HFF-Myc (cell line): ENCODE results near the gene NCCRP1.

Source experiments
- DNase-seq: peaks from one replicate; pipeline ENCODE4 v3.0.0-alpha.2; 2011; ENCODE audit warnings: low read depth; ENCODE audit errors: extremely low read depth
- H3K4me3 ChIP-seq: replicated peaks from 2 replicates; pipeline ENCODE4 v1.5.1; 2011; ENCODE audit warnings: low read depth, mild to moderate bottlenecking, control low read depth, low read length
- TF ChIP-seq, protein P1 (sequence below): IDR thresholded peaks from 2 replicates; pipeline ENCODE4 v1.5.1; 2012; ENCODE audit warnings: mild to moderate bottlenecking, low read depth, low read length, control low read depth; ENCODE audit errors: missing control alignments

The NCCRP1 gene

GRCh38 chr19:39164289-39164688, 32.5 kb upstream of the NCCRP1 start:
- TF ChIP-seq, protein P1, sequence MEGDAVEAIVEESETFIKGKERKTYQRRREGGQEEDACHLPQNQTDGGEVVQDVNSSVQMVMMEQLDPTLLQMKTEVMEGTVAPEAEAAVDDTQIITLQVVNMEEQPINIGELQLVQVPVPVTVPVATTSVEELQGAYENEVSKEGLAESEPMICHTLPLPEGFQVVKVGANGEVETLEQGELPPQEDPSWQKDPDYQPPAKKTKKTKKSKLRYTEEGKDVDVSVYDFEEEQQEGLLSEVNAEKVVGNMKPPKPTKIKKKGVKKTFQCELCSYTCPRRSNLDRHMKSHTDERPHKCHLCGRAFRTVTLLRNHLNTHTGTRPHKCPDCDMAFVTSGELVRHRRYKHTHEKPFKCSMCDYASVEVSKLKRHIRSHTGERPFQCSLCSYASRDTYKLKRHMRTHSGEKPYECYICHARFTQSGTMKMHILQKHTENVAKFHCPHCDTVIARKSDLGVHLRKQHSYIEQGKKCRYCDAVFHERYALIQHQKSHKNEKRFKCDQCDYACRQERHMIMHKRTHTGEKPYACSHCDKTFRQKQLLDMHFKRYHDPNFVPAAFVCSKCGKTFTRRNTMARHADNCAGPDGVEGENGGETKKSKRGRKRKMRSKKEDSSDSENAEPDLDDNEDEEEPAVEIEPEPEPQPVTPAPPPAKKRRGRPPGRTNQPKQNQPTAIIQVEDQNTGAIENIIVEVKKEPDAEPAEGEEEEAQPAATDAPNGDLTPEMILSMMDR, result no peak
- no peak for DNase-seq
- H3K4me3 ChIP-seq, result no peak overlapping the region

DNA sequence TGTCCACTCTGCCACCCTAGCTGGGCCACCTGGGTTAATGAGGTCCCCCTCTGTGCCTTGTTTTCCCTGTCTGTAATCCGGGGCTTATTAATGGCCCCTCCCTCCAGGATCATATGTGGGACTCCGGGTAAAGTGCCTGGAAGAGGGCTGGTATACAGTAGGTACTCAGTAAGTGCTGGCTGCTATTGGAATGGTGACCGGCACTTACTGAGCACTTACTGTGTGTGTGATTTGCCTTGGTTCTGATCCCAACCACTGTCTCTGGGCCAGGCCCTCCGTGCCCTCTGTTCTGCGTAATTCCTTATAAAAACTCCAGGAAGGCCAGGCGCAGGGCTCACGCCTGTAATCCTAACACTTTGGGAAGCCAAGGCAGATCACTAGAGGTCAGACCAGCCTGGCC, 30.9 kb upstream of the NCCRP1 start:
- TF ChIP-seq, protein P1, result no peak
- DNase-seq, result no peak
- H3K4me3 ChIP-seq, result no peak overlapping the region

- no peak for DNase-seq
- TF ChIP-seq, protein P1, result no peak
- no peak overlapping the region for H3K4me3 ChIP-seq
These were observed 30.0 kb upstream of the NCCRP1 start for GRCh38 chr19:39166571-39167391.

GRCh38 chr19:39167461-39168257, 29.1 kb upstream of the NCCRP1 start:
- DNase-seq, result no peak
- H3K4me3 ChIP-seq, result no peak overlapping the region
- TF ChIP-seq, protein P1, result no peak

DNA sequence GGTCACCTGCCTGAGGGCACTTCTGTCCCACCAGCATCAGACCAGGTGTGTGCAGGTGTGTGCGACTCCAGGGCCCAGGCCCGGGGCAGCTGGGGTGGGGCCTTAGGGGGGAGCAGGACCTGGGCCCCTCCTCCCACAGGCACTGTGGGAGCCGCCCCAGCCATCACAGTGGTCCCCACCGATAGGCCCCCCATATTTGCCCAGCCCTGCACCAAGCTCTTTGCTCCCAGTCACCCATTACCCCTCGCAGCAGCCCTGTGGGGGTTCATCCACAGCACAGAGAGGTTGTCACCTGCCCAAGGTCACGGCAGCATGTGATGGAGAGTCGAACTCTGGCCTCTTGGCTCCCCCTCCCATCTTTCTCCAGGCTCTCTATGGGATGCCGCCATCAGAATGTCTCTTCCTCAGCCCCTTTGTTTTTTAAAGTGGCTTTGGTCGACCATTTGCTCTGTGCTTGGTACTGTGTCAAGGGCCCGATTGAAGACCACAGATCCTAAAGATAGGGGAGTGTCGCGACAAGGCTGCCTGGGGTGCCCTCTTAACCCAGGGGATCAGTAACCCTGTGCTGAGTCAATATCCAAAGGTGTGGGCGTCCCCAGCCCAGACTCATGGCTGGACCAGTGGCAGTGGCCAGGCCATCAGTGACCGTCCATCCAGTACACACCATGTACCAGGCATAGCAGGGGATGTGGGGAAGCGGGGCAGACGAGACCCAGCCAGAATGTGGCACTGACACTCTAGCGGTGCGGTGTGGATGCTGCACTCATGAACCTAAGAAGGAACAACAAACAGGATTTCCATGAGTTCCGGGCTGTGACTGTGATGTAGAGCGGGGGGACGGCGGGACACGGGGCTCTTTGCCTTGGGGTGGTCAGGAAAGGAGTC, 28.3 kb upstream of the NCCRP1 start:
- TF ChIP-seq, protein P1, result no peak
- no peak overlapping the region for H3K4me3 ChIP-seq
- no peak for DNase-seq

DNA sequence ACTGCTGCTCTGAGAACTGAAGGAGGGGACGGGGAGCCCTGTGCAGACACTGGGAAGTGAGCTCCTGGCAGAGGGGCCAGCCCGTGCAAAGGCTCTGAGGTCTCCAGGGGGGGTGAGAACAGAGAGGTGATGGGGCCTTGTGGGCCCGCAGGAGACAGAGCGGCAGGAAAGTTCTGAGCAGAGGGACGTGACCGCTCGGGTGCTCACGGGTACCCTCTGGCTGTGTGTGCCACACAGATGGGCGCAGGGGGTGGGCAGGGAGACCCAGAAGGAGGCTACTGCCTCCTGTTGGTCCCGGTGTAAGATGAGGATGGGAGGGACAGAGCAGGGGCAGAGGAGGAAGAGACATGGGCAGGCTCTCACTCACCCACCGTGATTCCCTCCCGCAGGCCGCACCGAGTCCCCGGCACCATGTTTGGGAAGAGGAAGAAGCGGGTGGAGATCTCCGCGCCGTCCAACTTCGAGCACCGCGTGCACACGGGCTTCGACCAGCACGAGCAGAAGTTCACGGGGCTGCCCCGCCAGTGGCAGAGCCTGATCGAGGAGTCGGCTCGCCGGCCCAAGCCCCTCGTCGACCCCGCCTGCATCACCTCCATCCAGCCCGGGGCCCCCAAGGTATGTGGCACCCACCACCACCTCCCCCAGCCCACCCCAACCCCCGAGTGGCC, 27.5 kb upstream of the NCCRP1 start:
- DNase-seq, result no peak
- no peak overlapping the region for H3K4me3 ChIP-seq
- TF ChIP-seq, protein P1, result no peak
